Ishikawa (cell line): ENCODE data around the gene SYTL4.

ENCODE experiments used
- CEBPB ChIP-seq: IDR thresholded peaks from 2 replicates; pipeline ENCODE4 v1.6.1; 2012
- RAD21 ChIP-seq: IDR thresholded peaks from 2 replicates; pipeline ENCODE4 v1.6.1; 2012; ENCODE audit warnings: low read depth
- REST ChIP-seq: IDR thresholded peaks from 2 replicates; pipeline ENCODE4 v1.6.1; 2012; ENCODE audit warnings: low read depth, mild to moderate bottlenecking
- TAF1 ChIP-seq: IDR thresholded peaks from 2 replicates; pipeline ENCODE4 v1.6.1; 2012; ENCODE audit warnings: low read depth, mild to moderate bottlenecking
- TCF12 ChIP-seq: IDR thresholded peaks from 2 replicates; pipeline ENCODE4 v1.6.1; 2012; ENCODE audit warnings: low read depth
- TEAD4 ChIP-seq: IDR thresholded peaks from 2 replicates; pipeline ENCODE4 v1.6.1; 2012
- YY1 ChIP-seq: IDR thresholded peaks from 2 replicates; pipeline ENCODE4 v1.6.1; 2012; ENCODE audit warnings: low read depth
- ZBTB7A ChIP-seq: IDR thresholded peaks from 2 replicates; pipeline ENCODE4 v1.6.1; 2012; ENCODE audit warnings: low read depth

- no peak for TF ChIP-seq YY1
- TF ChIP-seq TEAD4 = no peak
- no peak for TF ChIP-seq ZBTB7A
- TF ChIP-seq TCF12 = no peak
- no peak for TF ChIP-seq RAD21
- TF ChIP-seq REST = no peak
- no peak for TF ChIP-seq TAF1
- no peak for TF ChIP-seq CEBPB
Observed at GRCh38 chrX:100658941-100659381, 73.0 kb downstream of the SYTL4 start.
